Fibroblast of mammary gland (primary cell): Measurements from ENCODE around the gene RHBDD2.
A peak's percentile ranks its signal among the peaks of the same experiment; 100 is the strongest.
"Not testable (repeated sequence)": the region's sequence is repeated elsewhere in the genome, so short reads cannot be mapped to it uniquely, and the experiment has no call there.

Experiments used
- DNase-seq: peaks from one replicate; pipeline ENCODE4 v3.0.0-alpha.2; 2010; ENCODE audit warnings: low read depth
- H3K4me3 ChIP-seq: 2 replicates; pipeline ENCODE4 v1.5.1; 2011; ENCODE audit warnings: low read depth, mild to moderate bottlenecking, low read length, moderate library complexity; ENCODE audit not compliant: control insufficient read depth
- TF ChIP-seq, protein P1 (sequence below): conservative IDR thresholded peaks from 2 replicates; pipeline ENCODE4 v1.5.1; 2011; ENCODE audit warnings: low read depth, low read length, inconsistent platforms; ENCODE audit not compliant: control insufficient read depth, insufficient read depth

Gene RHBDD2

DNA sequence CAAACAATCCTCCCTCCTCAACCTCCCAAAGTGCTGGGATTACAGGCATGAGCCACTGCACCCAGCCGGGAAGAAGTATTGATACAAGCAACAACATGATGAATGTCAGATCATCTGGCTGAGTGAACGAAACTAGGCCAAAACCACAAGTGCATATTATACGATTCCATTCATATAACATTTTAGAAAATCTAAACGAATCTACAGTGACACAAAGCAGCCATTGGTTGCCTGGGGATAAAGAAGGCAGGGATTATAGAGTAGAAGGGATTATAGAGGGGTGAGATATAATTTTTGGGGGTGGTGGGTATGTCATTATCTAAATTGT, 11.5 kb upstream of the RHBDD2 start:
- TF ChIP-seq, protein P1, sequence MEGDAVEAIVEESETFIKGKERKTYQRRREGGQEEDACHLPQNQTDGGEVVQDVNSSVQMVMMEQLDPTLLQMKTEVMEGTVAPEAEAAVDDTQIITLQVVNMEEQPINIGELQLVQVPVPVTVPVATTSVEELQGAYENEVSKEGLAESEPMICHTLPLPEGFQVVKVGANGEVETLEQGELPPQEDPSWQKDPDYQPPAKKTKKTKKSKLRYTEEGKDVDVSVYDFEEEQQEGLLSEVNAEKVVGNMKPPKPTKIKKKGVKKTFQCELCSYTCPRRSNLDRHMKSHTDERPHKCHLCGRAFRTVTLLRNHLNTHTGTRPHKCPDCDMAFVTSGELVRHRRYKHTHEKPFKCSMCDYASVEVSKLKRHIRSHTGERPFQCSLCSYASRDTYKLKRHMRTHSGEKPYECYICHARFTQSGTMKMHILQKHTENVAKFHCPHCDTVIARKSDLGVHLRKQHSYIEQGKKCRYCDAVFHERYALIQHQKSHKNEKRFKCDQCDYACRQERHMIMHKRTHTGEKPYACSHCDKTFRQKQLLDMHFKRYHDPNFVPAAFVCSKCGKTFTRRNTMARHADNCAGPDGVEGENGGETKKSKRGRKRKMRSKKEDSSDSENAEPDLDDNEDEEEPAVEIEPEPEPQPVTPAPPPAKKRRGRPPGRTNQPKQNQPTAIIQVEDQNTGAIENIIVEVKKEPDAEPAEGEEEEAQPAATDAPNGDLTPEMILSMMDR: no peak
- no peak overlapping the region for H3K4me3 ChIP-seq
- no peak for DNase-seq

DNA sequence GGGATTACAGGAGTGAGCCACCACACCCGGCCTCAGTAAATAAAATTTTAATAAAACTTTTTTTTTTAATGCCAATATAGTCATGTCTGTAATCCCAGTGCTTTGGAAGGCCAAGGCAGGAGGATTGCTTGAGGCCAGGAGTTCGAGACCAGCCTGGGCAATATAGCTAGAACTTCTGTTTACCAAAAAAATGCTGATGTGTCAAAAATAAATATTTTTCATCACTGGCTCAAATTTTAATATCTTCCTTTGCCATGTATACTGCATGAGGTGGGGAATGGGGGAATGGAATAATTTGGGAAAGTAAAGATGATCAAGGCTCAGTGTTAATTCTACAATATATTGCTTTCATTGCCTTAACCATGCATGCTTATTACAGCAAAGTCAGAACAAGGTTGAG, 10.7 kb upstream of the RHBDD2 start:
- TF ChIP-seq, protein P1: no peak

GRCh38 chr7:75869776-75870379, 9.0 kb upstream of the RHBDD2 start:
- H3K4me3 ChIP-seq: no peak overlapping the region
- peak; percentile 65 for DNase-seq
- TF ChIP-seq, protein P1: no peak

More for the DNA sequence above, 10.7 kb upstream of the RHBDD2 start:
- no peak overlapping the region for H3K4me3 ChIP-seq
- DNase-seq: no peak

- TF ChIP-seq, protein P1: no peak
- DNase-seq: no peak
- no peak overlapping the region for H3K4me3 ChIP-seq
These were observed 8.2 kb upstream of the RHBDD2 start for GRCh38 chr7:75870557-75871161.

- H3K4me3 ChIP-seq: no peak overlapping the region
- peak; percentile 31 for DNase-seq
- TF ChIP-seq, protein P1: no peak
These were observed 6.6 kb upstream of the RHBDD2 start for GRCh38 chr7:75872073-75872782.

DNA sequence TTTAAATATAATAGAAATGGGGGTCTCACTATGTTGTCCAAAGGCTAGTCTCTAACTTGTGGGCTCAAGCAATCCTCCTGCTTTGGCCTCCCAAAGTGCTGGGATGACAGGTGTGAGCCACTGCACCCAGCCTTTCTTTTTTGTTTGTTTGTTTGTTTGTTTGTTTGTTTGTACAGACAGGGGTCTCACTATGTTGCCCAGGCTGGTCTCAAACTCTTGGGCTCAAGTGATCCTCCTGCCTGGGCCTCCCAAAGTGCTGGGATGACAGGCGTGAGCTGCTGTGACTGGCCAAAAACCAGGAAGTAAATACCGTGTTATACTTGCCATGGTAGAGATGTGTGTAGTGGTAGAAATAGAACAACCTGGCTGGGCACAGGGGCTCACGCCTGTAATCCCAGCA, 4.7 kb upstream of the RHBDD2 start:
- not testable (repeated sequence) for DNase-seq, H3K4me3 ChIP-seq
